Measurements from ENCODE around the gene OAT. TPM values are rescaled to one million over a fixed set of nuclear protein-coding genes. Genes with fewer than 3 reads are reported as not detected.

The OAT gene
- total and polyA plus RNA-seq, 7 donors, result 9.5 to 64.5 (median 30.7) TPM

DNA sequence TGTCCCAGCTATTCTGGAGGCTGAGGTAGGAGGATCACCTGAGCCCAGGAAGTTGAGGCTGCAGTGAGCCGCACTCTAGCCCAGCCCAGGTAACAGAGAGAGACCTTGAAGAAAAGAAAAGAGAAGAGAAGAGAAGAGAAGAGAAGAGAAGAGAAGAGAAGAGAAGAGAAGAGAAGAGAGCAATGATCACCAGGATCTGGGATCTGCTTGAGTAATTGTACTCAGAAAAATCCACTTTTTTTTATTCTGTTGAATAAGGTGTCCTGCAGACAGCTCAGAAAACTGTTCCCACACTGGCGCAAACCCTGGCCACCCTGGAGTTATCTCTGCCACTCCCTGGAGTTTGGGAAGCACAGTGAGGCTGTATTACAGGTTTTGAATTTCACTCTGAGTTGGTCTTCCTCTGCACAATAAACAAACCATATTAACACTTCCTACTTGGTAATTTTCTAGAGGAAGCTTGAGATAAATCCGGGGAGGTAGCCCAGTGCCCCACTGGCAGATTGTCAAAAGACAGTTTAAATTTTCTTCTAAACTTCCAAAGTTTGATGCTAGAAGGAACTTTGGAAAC, 9.6 kb upstream of the OAT start:
- peaks cover 0 to 6% (median 0%) of the 10 kb centered on the region in 3 donors for H3K27me3 ChIP-seq (ENCODE audit: insufficient read depth in 3 of 3, low read length in 2 of 3)
- H3K4me1 ChIP-seq, result no peaks in the 10 kb centered on the region
- TF ChIP-seq, protein P1, sequence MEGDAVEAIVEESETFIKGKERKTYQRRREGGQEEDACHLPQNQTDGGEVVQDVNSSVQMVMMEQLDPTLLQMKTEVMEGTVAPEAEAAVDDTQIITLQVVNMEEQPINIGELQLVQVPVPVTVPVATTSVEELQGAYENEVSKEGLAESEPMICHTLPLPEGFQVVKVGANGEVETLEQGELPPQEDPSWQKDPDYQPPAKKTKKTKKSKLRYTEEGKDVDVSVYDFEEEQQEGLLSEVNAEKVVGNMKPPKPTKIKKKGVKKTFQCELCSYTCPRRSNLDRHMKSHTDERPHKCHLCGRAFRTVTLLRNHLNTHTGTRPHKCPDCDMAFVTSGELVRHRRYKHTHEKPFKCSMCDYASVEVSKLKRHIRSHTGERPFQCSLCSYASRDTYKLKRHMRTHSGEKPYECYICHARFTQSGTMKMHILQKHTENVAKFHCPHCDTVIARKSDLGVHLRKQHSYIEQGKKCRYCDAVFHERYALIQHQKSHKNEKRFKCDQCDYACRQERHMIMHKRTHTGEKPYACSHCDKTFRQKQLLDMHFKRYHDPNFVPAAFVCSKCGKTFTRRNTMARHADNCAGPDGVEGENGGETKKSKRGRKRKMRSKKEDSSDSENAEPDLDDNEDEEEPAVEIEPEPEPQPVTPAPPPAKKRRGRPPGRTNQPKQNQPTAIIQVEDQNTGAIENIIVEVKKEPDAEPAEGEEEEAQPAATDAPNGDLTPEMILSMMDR (IDR thresholded peaks at IDR 0.05), result no peak
- intact Hi-C loops (cut with DNase I), result no loop called here
- 57 to 62% (median 59%) methylated on average over 3 of the region's 3 CpGs for WGBS, 3 donors
- H3K27ac ChIP-seq, result no peak overlapping the region
- no peak overlapping the region for H3K4me3 ChIP-seq
- ATAC-seq, result no peak
- H3K36me3 ChIP-seq (ENCODE audit: insufficient read depth in 1 of 2, low read depth in 1 of 2), result no peaks in the 10 kb centered on the region
- H3K9me3 ChIP-seq, result no peaks in the 10 kb centered on the region
- DNase-seq, result no peak

DNA sequence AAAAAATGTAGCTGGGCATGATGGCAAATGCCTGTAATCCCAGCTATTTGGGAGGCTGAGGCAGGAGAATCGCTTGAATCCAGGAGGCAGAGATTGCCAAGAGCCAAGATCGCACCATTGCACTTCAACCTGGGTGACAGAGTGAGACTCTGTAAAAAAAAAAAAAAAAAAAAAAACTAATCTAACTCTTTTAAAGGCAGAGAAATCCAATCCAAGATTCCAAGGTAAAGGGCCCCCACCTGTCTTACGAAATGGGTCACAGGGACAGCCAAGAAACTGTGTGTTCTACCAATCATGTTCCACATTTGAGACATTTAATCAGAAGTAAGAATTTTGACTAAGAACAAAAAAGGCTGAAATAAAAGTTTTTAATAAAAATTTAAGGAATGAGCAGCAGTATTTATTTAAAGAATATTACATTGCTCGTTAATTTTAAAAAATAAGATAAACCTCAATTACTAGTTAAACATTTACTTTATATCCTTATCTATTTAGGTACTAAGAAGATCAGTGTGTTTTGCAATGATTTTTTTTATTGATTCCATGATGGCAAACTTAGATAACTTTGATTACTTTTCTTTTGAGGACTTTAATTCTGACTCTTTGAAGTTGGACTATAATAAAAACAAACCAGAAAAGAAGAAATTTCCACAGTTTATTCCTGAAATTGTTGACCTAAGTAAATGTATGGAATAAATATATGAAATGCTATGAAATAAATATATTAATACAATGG, 6.7 kb upstream of the OAT start:
- Histone ChIP-seq H3K4me3 (no peak overlapping the region), H3K27ac (no peak overlapping the region), H3K9me3 (no peaks in the 10 kb centered on the region), H3K4me1 (no peaks in the 10 kb centered on the region), H3K27me3 (ENCODE audit: insufficient read depth in 3 of 3, low read length in 2 of 3) (peaks cover 0 to 6% (median 0%) of the 10 kb centered on the region in 3 donors), H3K36me3 (ENCODE audit: insufficient read depth in 1 of 2, low read depth in 1 of 2) (no peaks in the 10 kb centered on the region)
- DNase-seq (no peak), ATAC-seq (no peak)
- WGBS, 3 donors, result 87 to 90% (median 89%) methylated on average over 4 of the region's 4 CpGs
- TF ChIP-seq, protein P1 (IDR thresholded peaks at IDR 0.05), result no peak
- intact Hi-C loops (cut with DNase I), result no loop called here

DNA sequence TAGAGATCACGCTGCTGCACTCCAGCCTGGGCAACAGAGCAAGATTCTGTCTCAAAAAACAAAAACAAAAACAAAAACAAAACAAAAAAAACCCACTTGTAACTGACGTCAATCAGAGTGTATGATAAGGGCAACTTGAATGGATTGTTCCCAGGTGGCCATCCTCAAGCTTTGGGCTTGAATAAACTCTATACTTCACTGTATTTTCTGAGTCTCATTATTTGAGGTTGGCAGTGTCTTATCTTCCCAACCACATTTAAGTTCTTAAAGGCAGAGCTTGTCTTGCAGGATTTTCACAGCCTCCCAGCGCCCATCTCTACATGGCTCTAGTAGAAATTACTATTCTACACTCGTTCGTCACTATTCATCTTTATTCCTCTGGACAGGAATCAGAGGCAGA, 5.1 kb upstream of the OAT start:
- no peaks in the 10 kb centered on the region for H3K36me3 ChIP-seq (ENCODE audit: insufficient read depth in 1 of 2, low read depth in 1 of 2)
- H3K4me3 ChIP-seq, result no peak overlapping the region
- H3K27me3 ChIP-seq (ENCODE audit: insufficient read depth in 3 of 3, low read length in 2 of 3), result peaks cover 0 to 6% (median 0%) of the 10 kb centered on the region in 3 donors
- no peaks in the 10 kb centered on the region for H3K4me1 ChIP-seq
- intact Hi-C loops (cut with DNase I), result loop anchor here in 1 of 2 donors (5.0 kb wide), 1 partner anchor 93 kb away; no protein-coding TSS in a partner anchor
- no peak overlapping the region for H3K27ac ChIP-seq
- no peaks in the 10 kb centered on the region for H3K9me3 ChIP-seq
- DNase-seq, result no peak
- TF ChIP-seq, protein P1 (IDR thresholded peaks at IDR 0.05), result no peak
- WGBS, 3 donors, result 79 to 91% (median 85%) methylated on average over 5 of the region's 5 CpGs
- ATAC-seq, result no peak

DNA sequence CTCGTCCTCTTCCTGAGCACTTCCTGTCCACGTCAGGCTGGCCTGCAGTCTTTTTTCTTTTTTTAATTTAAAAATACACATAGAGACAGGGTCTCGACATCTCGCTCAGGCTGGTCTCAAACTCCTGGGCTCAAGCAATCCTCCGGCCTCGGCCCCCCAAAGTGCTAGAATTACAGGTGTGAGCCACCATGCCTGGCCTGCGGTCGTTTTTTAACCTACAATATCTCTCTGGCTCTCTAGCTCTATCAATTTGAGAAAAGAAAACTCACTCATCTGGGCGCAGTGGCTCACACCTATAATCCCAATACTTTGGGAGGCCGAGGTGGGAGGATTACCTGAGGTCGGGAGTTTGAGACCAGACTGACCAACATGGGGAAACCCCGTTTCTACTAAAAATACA, 4.0 kb upstream of the OAT start:
- ATAC-seq (no peak), DNase-seq (no peak)
- Histone ChIP-seq H3K27me3 (ENCODE audit: insufficient read depth in 3 of 3, low read length in 2 of 3) (peaks cover 0 to 3% (median 0%) of the 10 kb centered on the region in 3 donors), H3K9me3 (no peaks in the 10 kb centered on the region), H3K27ac (no peak overlapping the region), H3K4me1 (no peaks in the 10 kb centered on the region), H3K4me3 (no peak overlapping the region), H3K36me3 (ENCODE audit: insufficient read depth in 1 of 2, low read depth in 1 of 2) (no peaks in the 10 kb centered on the region)
- intact Hi-C loops (cut with DNase I), result loop anchor here in 1 of 2 donors (5.0 kb wide), 1 partner anchor 95 kb away; no protein-coding TSS in a partner anchor
- TF ChIP-seq, protein P1 (IDR thresholded peaks at IDR 0.05), result no peak
- 82 to 85% (median 85%) methylated on average over 12 of the region's 12 CpGs for WGBS, 3 donors
